Upper lobe of left lung (tissue), 6 donors: Measurements from ENCODE around the gene ATP6V0E2. TPM values are rescaled to one million over a fixed set of nuclear protein-coding genes. Genes with fewer than 3 reads are reported as not detected.

ENCODE experiments used
- ATAC-seq, 2 donors: fragments of 200-7000 bp; cut with Tn5 transposase; one replicate each; pipeline ENCODE4 v1.9.1; 2022; ENCODE audit warnings: mild to moderate bottlenecking in 2 of 2, moderate library complexity in 2 of 2; ENCODE audit not compliant: low FRiP score in 2 of 2
- DNase-seq, 2 donors: peaks; one replicate each; pipeline ENCODE4 v3.0.0-alpha.2; 2019 to 2020
- H3K27ac ChIP-seq, 4 donors: fragments of 200-600 bp; sonication (generic); one replicate each; pipeline ENCODE4 v1.5.1; 2016 to 2019
- H3K27me3 ChIP-seq, 4 donors: fragments of 200-600 bp; sonication (generic); one replicate each; pipeline ENCODE4 v1.5.1; 2017 to 2019
- H3K36me3 ChIP-seq, 4 donors: fragments of 200-600 bp; sonication (generic); one replicate each; pipeline ENCODE4 v1.5.1; 2016 to 2019
- H3K4me1 ChIP-seq, 4 donors: fragments of 200-600 bp; sonication (generic); one replicate each; pipeline ENCODE4 v1.5.1; 2018 to 2019
- H3K4me3 ChIP-seq, 4 donors: fragments of 200-600 bp; sonication (generic); one replicate each; pipeline ENCODE4 v1.5.1; 2017 to 2019; ENCODE audit warnings: mild to moderate bottlenecking in 2 of 4, moderate library complexity in 1 of 4
- H3K9me3 ChIP-seq, 4 donors: fragments of 200-600 bp; sonication (generic); one replicate each; pipeline ENCODE4 v1.5.1; 2018 to 2019
- EP300 ChIP-seq, 4 donors: sonication (generic); formaldehyde crosslinking; IDR thresholded peaks; one replicate each; pipeline ENCODE4 v1.5.1; 2017; ENCODE audit warnings: antibody characterized with exemption in 4 of 4, control low read depth in 2 of 4
- POLR2A ChIP-seq, 4 donors: fragments of 450-650 bp; IDR thresholded peaks; one replicate each; pipeline ENCODE4 v1.5.1; 2016 to 2017; ENCODE audit warnings: antibody characterized with exemption in 4 of 4, mild to moderate bottlenecking in 2 of 4
- POLR2AphosphoS5 ChIP-seq, 2 donors: sonication (generic); formaldehyde crosslinking; IDR thresholded peaks; one replicate each; pipeline ENCODE4 v1.5.1; 2017; ENCODE audit warnings: antibody characterized with exemption in 2 of 2
- WGBS, 2 donors: methylation state at CpG; one replicate each; pipeline ENCODE4 v1.1.5; 2017 to 2018; 5-methylcytosine and 5-hydroxymethylcytosine counted together
- total RNA-seq, 6 donors: library from RNA; depleted of rRNA in 4 of 6; stranded (reverse); fragments of >200 nt in 4 of 6; gene quantifications; one replicate each; pipeline versions ENCODE4 v1.1.0 to v1.2.1, GENCODE V29; 2016 to 2021
- TF ChIP-seq, protein P1 (sequence below), 6 experiments: fragments of 450-650 bp in 4 of 6; fragments of 200-600 bp in 2 of 6; sonication (generic) in 2 of 6; IDR thresholded peaks; one replicate each; pipeline ENCODE4 v1.5.1; 2016 to 2019; ENCODE audit warnings: antibody characterized with exemption in 6 of 6
- donor health status: DM: no; HTN: no; CAD: no; lungs with moderate emphysema.
- donor health status: DM: no; HTN: yes; CAD: no; lungs with severe emphysema.

Gene ATP6V0E2
- total RNA-seq, 6 donors from 2014 or later: 5.2 to 34.1 (median 25.2) TPM

DNA sequence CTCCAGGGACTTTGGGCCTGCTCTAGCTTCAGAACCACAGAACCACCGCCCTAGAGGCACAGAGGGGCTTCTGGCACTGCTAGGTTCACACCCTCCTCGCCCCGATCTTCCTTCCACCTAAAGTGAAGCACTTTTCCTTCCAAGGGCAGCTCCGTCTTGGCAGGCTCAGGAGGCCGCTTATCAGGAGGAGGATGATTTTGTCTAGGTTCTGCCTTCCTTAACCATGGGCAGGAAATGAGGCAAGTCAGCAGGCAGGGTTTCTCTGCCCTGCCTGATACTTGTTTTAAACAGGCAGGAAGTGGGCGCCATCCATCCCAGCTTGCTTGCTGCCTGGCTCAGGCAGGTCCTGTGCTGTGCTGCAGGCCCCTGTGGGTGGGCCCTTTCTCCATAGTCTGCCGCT is 8.3 kb upstream of the ATP6V0E2 start:
- ATAC-seq (no peak), DNase-seq (no peak)
- Histone ChIP-seq H3K36me3 (peaks cover 3 to 47% (median 26%) of the 10 kb centered on the region in 4 donors), H3K4me1 (peaks cover 7 to 26% (median 18%) of the 10 kb centered on the region in 4 donors), H3K27ac (peak overlapping the region in 3 of 4 donors; percentile 39 to 70 (median 54)), H3K4me3 (no peak overlapping the region), H3K27me3 (no peaks in the 10 kb centered on the region), H3K9me3 (no peaks in the 10 kb centered on the region)
- TF ChIP-seq, protein P1, sequence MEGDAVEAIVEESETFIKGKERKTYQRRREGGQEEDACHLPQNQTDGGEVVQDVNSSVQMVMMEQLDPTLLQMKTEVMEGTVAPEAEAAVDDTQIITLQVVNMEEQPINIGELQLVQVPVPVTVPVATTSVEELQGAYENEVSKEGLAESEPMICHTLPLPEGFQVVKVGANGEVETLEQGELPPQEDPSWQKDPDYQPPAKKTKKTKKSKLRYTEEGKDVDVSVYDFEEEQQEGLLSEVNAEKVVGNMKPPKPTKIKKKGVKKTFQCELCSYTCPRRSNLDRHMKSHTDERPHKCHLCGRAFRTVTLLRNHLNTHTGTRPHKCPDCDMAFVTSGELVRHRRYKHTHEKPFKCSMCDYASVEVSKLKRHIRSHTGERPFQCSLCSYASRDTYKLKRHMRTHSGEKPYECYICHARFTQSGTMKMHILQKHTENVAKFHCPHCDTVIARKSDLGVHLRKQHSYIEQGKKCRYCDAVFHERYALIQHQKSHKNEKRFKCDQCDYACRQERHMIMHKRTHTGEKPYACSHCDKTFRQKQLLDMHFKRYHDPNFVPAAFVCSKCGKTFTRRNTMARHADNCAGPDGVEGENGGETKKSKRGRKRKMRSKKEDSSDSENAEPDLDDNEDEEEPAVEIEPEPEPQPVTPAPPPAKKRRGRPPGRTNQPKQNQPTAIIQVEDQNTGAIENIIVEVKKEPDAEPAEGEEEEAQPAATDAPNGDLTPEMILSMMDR (IDR thresholded peaks at IDR 0.05): no peak
- no peak for TF ChIP-seq POLR2AphosphoS5 (IDR thresholded peaks at IDR 0.05)
- TF ChIP-seq POLR2A (IDR thresholded peaks at IDR 0.05): no peak
- TF ChIP-seq EP300 (IDR thresholded peaks at IDR 0.05): no peak
- 54 to 64% methylated on average over 3 to 7 of the region's 7 CpGs for WGBS, 2 donors

DNA sequence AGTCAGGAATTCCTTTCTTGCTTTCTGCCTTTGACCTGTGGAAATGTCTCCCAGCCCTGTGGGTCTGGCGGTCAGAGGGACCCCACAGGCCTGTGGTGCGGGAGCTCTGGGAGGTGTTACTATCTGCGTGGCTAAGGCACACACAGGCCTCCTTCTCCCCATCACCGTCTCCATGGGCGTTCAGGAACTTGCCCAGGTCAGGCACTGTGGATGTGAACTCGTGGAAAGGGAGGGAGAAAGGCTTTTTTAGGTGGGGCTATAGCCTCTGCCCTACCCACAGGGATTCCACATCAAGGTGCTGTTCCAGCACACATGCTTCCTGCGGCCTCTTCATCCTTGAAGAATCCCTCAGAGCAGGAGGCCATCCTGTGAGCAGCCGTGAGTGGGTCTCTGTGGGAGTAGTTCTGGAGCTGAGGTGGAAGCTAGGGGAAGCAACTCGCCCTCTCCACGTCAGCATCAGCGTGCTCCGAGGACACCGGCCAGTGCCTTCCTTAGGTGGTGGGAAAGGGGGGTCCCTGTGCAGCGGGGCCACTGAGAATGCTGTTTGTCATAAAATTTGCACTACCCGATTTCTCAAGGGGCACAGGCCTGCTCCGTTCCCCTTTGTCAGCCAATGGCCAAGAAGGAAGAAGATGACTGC is 7.5 kb upstream of the ATP6V0E2 start:
- WGBS, 2 donors: 79 to 93% methylated on average over 13 to 16 of the region's 16 CpGs
- Histone ChIP-seq H3K4me1 (peaks cover 7 to 26% (median 18%) of the 10 kb centered on the region in 4 donors), H3K4me3 (no peak overlapping the region), H3K27me3 (no peaks in the 10 kb centered on the region), H3K27ac (peak overlapping the region in 2 of 4 donors; percentile 11 to 12), H3K9me3 (no peaks in the 10 kb centered on the region), H3K36me3 (peaks cover 3 to 39% (median 20%) of the 10 kb centered on the region in 4 donors)
- TF ChIP-seq POLR2A (IDR thresholded peaks at IDR 0.05) (no peak), EP300 (IDR thresholded peaks at IDR 0.05) (no peak)
- DNase-seq (no peak), ATAC-seq (no peak)

DNA sequence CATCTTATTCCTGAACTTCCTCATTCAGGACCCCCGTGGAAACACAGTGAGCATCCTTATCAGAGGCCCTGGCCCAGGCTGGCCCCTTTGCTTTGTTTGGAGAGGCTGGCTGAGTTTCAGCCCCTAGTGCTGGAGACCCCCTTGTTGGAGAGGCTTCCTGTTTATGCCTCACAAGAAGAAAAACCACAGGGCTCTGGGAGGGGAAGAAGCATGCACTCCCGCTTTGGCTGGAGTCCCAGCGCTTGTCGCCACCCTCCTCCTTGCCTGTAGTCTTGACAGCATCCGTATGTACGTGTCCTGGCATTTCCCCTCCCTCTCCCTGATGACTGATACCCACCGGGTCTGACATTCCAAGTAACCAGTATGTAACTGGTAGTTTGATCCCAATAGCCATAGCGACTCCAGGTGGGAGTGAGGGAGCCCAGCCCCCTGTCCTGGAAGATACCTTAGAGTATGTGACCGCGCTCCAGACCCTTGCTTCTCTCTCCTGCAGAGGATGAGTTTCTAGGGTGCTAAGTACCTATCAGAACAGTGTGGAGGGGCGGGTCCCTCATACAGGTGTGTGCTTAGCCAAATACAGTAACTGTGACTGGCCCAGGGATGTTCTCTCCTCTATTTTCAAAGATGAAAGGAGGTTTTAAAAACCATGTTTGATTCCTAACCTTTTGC is 6.9 kb upstream of the ATP6V0E2 start:
- Histone ChIP-seq H3K9me3 (no peaks in the 10 kb centered on the region), H3K27me3 (no peaks in the 10 kb centered on the region), H3K4me1 (peaks cover 7 to 26% (median 18%) of the 10 kb centered on the region in 4 donors), H3K36me3 (peaks cover 3 to 33% (median 18%) of the 10 kb centered on the region in 4 donors), H3K27ac (peak overlapping the region in 2 of 4 donors; percentile 11 to 12), H3K4me3 (no peak overlapping the region)
- no peak for TF ChIP-seq POLR2A (IDR thresholded peaks at IDR 0.05)
- no peak for TF ChIP-seq POLR2AphosphoS5 (IDR thresholded peaks at IDR 0.05)
- no peak for TF ChIP-seq EP300 (IDR thresholded peaks at IDR 0.05)
- no peak for DNase-seq
- ATAC-seq: no peak
- WGBS, 2 donors: 50 to 57% methylated on average over 11 of the region's 11 CpGs

DNA sequence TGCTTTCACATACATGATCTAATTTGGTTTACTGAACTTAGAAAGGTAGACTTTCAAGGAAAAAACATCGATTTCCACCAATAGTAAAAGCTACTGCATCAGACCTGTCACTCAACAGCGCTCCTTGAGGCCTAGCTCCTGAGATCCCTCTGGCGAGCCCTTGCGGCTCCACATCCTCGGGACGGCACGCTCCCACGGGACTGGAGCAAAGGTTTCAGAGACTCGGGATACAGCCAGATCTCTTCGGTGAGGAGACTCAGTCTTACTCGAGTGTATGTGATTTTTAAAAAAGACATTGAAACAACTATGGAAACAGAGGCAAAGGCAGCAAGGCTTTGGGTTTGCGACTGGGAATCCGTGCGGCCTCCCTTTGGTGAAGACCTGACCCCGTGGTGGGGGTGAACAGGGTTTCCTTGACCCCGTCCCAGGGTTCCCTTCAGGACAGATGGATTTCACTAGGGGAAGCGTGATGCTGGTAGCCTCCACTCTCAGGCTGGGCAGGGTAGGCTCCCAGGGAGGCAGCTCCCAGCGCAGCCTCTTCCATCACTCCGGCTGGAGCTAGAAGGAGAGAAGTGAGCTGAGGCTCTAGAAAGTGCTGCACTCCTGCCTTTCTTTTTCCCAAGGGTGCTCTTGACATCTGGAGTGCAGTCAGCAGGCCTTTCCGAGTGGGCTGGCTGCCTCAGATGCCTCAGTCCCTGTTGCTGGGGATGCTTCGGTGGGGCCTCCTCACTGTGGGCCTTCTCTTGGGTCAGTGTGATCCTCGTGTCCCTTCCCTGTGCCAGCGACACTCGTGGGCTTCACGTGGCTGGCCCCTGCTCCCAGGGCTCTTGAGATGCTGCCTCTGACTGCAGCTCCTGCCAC is 5.8 kb upstream of the ATP6V0E2 start:
- 87 to 91% methylated on average over 23 to 24 of the region's 25 CpGs for WGBS, 2 donors
- Histone ChIP-seq H3K4me1 (peaks cover 14 to 34% (median 25%) of the 10 kb centered on the region in 4 donors), H3K9me3 (no peaks in the 10 kb centered on the region), H3K36me3 (peaks cover 0 to 23% (median 11%) of the 10 kb centered on the region in 4 donors), H3K4me3 (no peak overlapping the region), H3K27me3 (no peaks in the 10 kb centered on the region), H3K27ac (no peak overlapping the region)
- TF ChIP-seq POLR2AphosphoS5 (IDR thresholded peaks at IDR 0.05): no peak
- TF ChIP-seq, protein P1 (IDR thresholded peaks at IDR 0.05): no peak
- TF ChIP-seq EP300 (IDR thresholded peaks at IDR 0.05): no peak
- no peak for TF ChIP-seq POLR2A (IDR thresholded peaks at IDR 0.05)
- DNase-seq (no peak), ATAC-seq (no peak)

DNA sequence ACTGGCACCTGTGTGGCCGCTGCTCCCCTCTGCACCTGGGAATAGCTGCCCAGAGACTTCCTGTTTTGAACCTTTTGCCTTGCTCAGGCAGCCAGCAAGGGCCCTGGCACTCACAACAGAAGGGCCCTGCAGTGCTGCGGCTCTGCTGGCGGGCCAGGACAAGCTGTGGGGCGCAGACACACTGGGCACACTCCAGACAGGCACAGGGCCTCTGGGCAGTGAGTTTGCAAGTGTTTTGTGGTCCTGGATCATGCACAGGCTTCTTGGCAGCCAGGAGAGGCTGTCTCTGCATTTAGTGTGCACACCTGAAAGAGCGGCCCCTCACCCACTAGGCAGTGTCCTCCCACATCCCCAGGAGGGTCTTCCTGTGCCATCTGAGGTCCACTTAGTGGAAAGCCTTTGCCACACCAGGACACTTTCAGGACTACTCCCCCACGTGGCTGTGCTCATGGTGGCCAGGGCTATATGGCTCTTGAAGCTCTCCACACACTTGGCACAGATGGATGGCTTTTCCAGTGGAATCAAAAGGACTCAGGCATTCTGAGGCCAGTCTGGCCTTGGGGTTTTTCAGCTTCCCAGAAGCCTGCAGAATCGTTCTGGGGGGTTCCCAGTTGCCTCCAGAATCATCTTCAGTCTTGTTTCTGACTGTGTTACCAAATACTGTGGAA is 5.0 kb upstream of the ATP6V0E2 start:
- H3K4me3 ChIP-seq: no peak overlapping the region
- H3K9me3 ChIP-seq: no peaks in the 10 kb centered on the region
- WGBS, 2 donors: 50 to 81% methylated on average over 1 to 6 of the region's 7 CpGs
- TF ChIP-seq POLR2A (IDR thresholded peaks at IDR 0.05) (no peak), POLR2AphosphoS5 (IDR thresholded peaks at IDR 0.05) (no peak), EP300 (IDR thresholded peaks at IDR 0.05) (no peak)
- TF ChIP-seq, protein P1 (IDR thresholded peaks at IDR 0.05): no peak
- no peaks in the 10 kb centered on the region for H3K27me3 ChIP-seq
- peaks cover 15 to 37% (median 26%) of the 10 kb centered on the region in 4 donors for H3K4me1 ChIP-seq
- ATAC-seq (no peak), DNase-seq (no peak)
- no peak overlapping the region for H3K27ac ChIP-seq
- H3K36me3 ChIP-seq: peaks cover 0 to 15% (median 8%) of the 10 kb centered on the region in 4 donors
